Metanephros (tissue), 1 donor: ENCODE measurements around the gene C13orf46. TPM values are rescaled to one million over a fixed set of nuclear protein-coding genes. Genes with fewer than 3 reads are reported as not detected.

Source experiments
- total RNA-seq: library from RNA; depleted of rRNA; stranded (reverse); fragments of >200 nt; gene quantifications from one replicate; pipeline ENCODE4 v1.2.3, GENCODE V29; 2014

C13orf46 gene
- 0.18 TPM for total RNA-seq

GRCh38 chr13:113973218-113974164 lies at the start of gene C13orf46:
C13orf46 (minus strand) TSS chr13:113974076; CDS start chr13:113973997, 79 bp downstream.

Other genes starting within 250 kb of the C13orf46 start
- gene TMEM255B, start 214.8 kb downstream of the C13orf46 start, total RNA-seq, result 5.5 TPM
- 54.1 TPM for gene GAS6, start 110.0 kb downstream of the C13orf46 start, total RNA-seq
- 20.5 TPM for gene RASA3, start 158.5 kb upstream of the C13orf46 start, total RNA-seq
- gene CFAP97D2, start 205.2 kb upstream of the C13orf46 start, total RNA-seq, result not detected